Anterior cingulate cortex (tissue), 58 donors: ENCODE data around the gene PRPS1L1.

Source experiments
- DNase-seq, 58 donors: peaks; one replicate each; lab custom pipeline; 2025; lab: John Stamatoyannopoulos, UW

Gene PRPS1L1

GRCh38 chr7:18027628-18028027 lies at the start of gene PRPS1L1:
PRPS1L1 (minus strand) TSS chr7:18027846.
- no peak for DNase-seq

GRCh38 chr7:18076461-18076860 lies 48.8 kb upstream of the PRPS1L1 start:
- DNase-seq, result no peak

GRCh38 chr7:18068745-18069144 lies 41.1 kb upstream of the PRPS1L1 start:
- no peak for DNase-seq

GRCh38 chr7:18064242-18064838 lies 36.7 kb upstream of the PRPS1L1 start:
- no peak for DNase-seq

GRCh38 chr7:18063149-18063901 lies 35.7 kb upstream of the PRPS1L1 start:
- no peak for DNase-seq

GRCh38 chr7:18059171-18059570 lies 31.5 kb upstream of the PRPS1L1 start:
- no peak for DNase-seq

- no peak for DNase-seq
These were observed 26.3 kb upstream of the PRPS1L1 start for GRCh38 chr7:18053941-18054340.

GRCh38 chr7:18053177-18053928 lies 25.7 kb upstream of the PRPS1L1 start:
- DNase-seq, result no peak

GRCh38 chr7:18049262-18049661 lies 21.6 kb upstream of the PRPS1L1 start:
- no peak for DNase-seq

- DNase-seq, result no peak
These were observed 19.0 kb upstream of the PRPS1L1 start for GRCh38 chr7:18046601-18047000.

- DNase-seq, result no peak
These were observed 17.5 kb upstream of the PRPS1L1 start for GRCh38 chr7:18045171-18045570.

- DNase-seq, result no peak
These were observed 13.5 kb upstream of the PRPS1L1 start for GRCh38 chr7:18041191-18041590.

GRCh38 chr7:18040196-18040595 lies 12.6 kb upstream of the PRPS1L1 start:
- DNase-seq, result no peak

GRCh38 chr7:18038382-18038781 lies 10.7 kb upstream of the PRPS1L1 start:
- no peak for DNase-seq

- no peak for DNase-seq
These were observed 10.0 kb upstream of the PRPS1L1 start for GRCh38 chr7:18037609-18038008.

- no peak for DNase-seq
These were observed 9.1 kb upstream of the PRPS1L1 start for GRCh38 chr7:18036783-18037182.

GRCh38 chr7:18030758-18031157 lies 3.1 kb upstream of the PRPS1L1 start:
- DNase-seq, result no peak

GRCh38 chr7:18020138-18020715 lies 7.4 kb downstream of the PRPS1L1 start:
- DNase-seq, result no peak

- DNase-seq, result no peak
These were observed 8.1 kb downstream of the PRPS1L1 start for GRCh38 chr7:18019555-18019954.

GRCh38 chr7:18018296-18019215 lies 9.1 kb downstream of the PRPS1L1 start:
- DNase-seq, result no peak
